HG03135 (cell line): ENCODE results near the gene PPP3CA.

Experiments used
- ATAC-seq: cut with Tn5 transposase; IDR thresholded peaks from one replicate; pipeline ENCODE4 v1.9.1; 2021; ENCODE audit warnings: mild to moderate bottlenecking, moderate library complexity; ENCODE audit not compliant: unreplicated experiment

The PPP3CA gene

GRCh38 chr4:101218894-101219293 lies 128.4 kb downstream of the PPP3CA start:
- ATAC-seq: no peak

- no peak for ATAC-seq
These were observed 129.0 kb downstream of the PPP3CA start for GRCh38 chr4:101218346-101218745.

GRCh38 chr4:101217353-101218031 lies 129.8 kb downstream of the PPP3CA start:
- no peak for ATAC-seq

GRCh38 chr4:101211146-101211553 lies 136.2 kb downstream of the PPP3CA start:
- no peak for ATAC-seq

GRCh38 chr4:101210331-101210730 lies 137.0 kb downstream of the PPP3CA start:
- no peak for ATAC-seq

- ATAC-seq: no peak
These were observed 139.2 kb downstream of the PPP3CA start for GRCh38 chr4:101208171-101208570.

GRCh38 chr4:101205916-101206315 lies 141.4 kb downstream of the PPP3CA start:
- peak; percentile 95 for ATAC-seq

GRCh38 chr4:101201421-101201820 lies 145.9 kb downstream of the PPP3CA start:
- ATAC-seq: no peak

GRCh38 chr4:101200561-101200960 lies 146.8 kb downstream of the PPP3CA start:
- no peak for ATAC-seq

GRCh38 chr4:101199507-101200285 lies 147.6 kb downstream of the PPP3CA start:
- ATAC-seq: no peak

- no peak for ATAC-seq
These were observed 148.5 kb downstream of the PPP3CA start for GRCh38 chr4:101198682-101199339.

- no peak for ATAC-seq
These were observed 150.0 kb downstream of the PPP3CA start for GRCh38 chr4:101197350-101197749.

- ATAC-seq: peak; percentile 74
These were observed 155.1 kb downstream of the PPP3CA start for GRCh38 chr4:101192244-101192643.

GRCh38 chr4:101191302-101192098 lies 155.8 kb downstream of the PPP3CA start:
- ATAC-seq: no peak

- no peak for ATAC-seq
These were observed 156.6 kb downstream of the PPP3CA start for GRCh38 chr4:101190751-101191150.

- ATAC-seq: no peak
These were observed 158.4 kb downstream of the PPP3CA start for GRCh38 chr4:101188906-101189305.

GRCh38 chr4:101187841-101188240 lies 159.5 kb downstream of the PPP3CA start:
- no peak for ATAC-seq

- no peak for ATAC-seq
These were observed 160.7 kb downstream of the PPP3CA start for GRCh38 chr4:101186567-101187184.

- no peak for ATAC-seq
These were observed 162.7 kb downstream of the PPP3CA start for GRCh38 chr4:101184668-101185067.

- ATAC-seq: no peak
These were observed 163.5 kb downstream of the PPP3CA start for GRCh38 chr4:101183666-101184373.
